GM23338 (cell line): ENCODE measurements around the gene ZNF674. TPM values are rescaled to one million over a fixed set of nuclear protein-coding genes. Genes with fewer than 3 reads are reported as not detected.

ENCODE experiments used
- ATAC-seq: fragments of 200-7000 bp; cut with Tn5 transposase; 3 replicates; pipeline ENCODE4 v1.9.1; 2020
- DNase-seq: peaks from one replicate; pipeline ENCODE4 v3.0.0-alpha.2; 2015; ENCODE audit warnings: low spot score
- H2AFZ ChIP-seq: fragments of 200-600 bp; sonication (generic); 2 replicates; pipeline ENCODE4 v1.8.0; 2016; ENCODE audit warnings: antibody characterized with exemption, mild to moderate bottlenecking, moderate library complexity
- H3F3A ChIP-seq: fragments of 200-600 bp; sonication (generic); replicated peaks from 2 replicates; pipeline ENCODE4 v1.8.0; 2017; ENCODE audit warnings: antibody characterized with exemption, mixed run types, low read depth
- H3K27ac ChIP-seq: fragments of 200-600 bp; sonication (generic); 2 replicates; pipeline ENCODE4 v1.6.1; 2016; ENCODE audit warnings: low read depth
- H3K27me3 ChIP-seq: fragments of 200-600 bp; sonication (generic); 2 replicates; pipeline ENCODE4 v1.8.0; 2016; ENCODE audit warnings: mild to moderate bottlenecking, mixed run types, moderate library complexity; ENCODE audit not compliant: insufficient read depth
- H3K36me3 ChIP-seq: fragments of 200-600 bp; sonication (generic); 2 replicates; pipeline ENCODE4 v1.8.0; 2016; ENCODE audit warnings: mild to moderate bottlenecking; ENCODE audit not compliant: insufficient read depth
- H3K4me1 ChIP-seq: fragments of 200-600 bp; sonication (generic); 2 replicates; pipeline ENCODE4 v1.8.0; 2016; ENCODE audit warnings: mild to moderate bottlenecking, moderate library complexity; ENCODE audit not compliant: insufficient read depth
- H3K4me2 ChIP-seq: fragments of 200-600 bp; sonication (generic); 2 replicates; pipeline ENCODE4 v1.7.1; 2017; ENCODE audit warnings: mixed run types
- H3K4me3 ChIP-seq: fragments of 200-600 bp; sonication (generic); 2 replicates; pipeline ENCODE4 v1.6.1; 2016; ENCODE audit warnings: mixed run types
- H3K79me2 ChIP-seq: fragments of 200-600 bp; sonication (generic); replicated peaks from 2 replicates; pipeline ENCODE4 v1.8.0; 2017; ENCODE audit warnings: mild to moderate bottlenecking; ENCODE audit not compliant: insufficient read depth
- H3K9me2 ChIP-seq: fragments of 200-600 bp; sonication (generic); 2 replicates; pipeline ENCODE4 v1.8.0; 2017; ENCODE audit not compliant: insufficient read depth
- H4K20me1 ChIP-seq: fragments of 200-600 bp; sonication (generic); replicated peaks from 2 replicates; pipeline ENCODE4 v1.8.0; 2017; ENCODE audit warnings: mild to moderate bottlenecking; ENCODE audit not compliant: insufficient read depth
- H3K27ac Mint-ChIP-seq: 2 replicates; pipeline ENCODE4 v1.8.0; 2020; ENCODE audit warnings: inconsistent platforms, mild to moderate bottlenecking, moderate library complexity, mixed read lengths
- H3K27me3 Mint-ChIP-seq: 3 replicates; pipeline ENCODE4 v1.8.0; 2022; ENCODE audit warnings: low read depth, mild to moderate bottlenecking, moderate library complexity, mixed read lengths, inconsistent platforms; ENCODE audit not compliant: insufficient read depth, poor library complexity
- H3K36me3 Mint-ChIP-seq: 3 replicates; pipeline ENCODE4 v1.8.0; 2021; ENCODE audit warnings: low read depth, mild to moderate bottlenecking, inconsistent platforms, moderate library complexity, mixed read lengths
- H3K4me1 Mint-ChIP-seq: 3 replicates; pipeline ENCODE4 v1.8.0; 2020; ENCODE audit warnings: mild to moderate bottlenecking, inconsistent platforms, mixed read lengths
- H3K4me3 Mint-ChIP-seq: 3 replicates; pipeline ENCODE4 v1.8.0; 2021; ENCODE audit warnings: moderate library complexity, mild to moderate bottlenecking, inconsistent platforms, mixed read lengths
- H3K9me3 Mint-ChIP-seq: 3 replicates; pipeline ENCODE4 v1.8.0; 2020; ENCODE audit warnings: moderate library complexity, mild to moderate bottlenecking, inconsistent platforms, mixed read lengths
- CREB1 ChIP-seq: fragments of 250-450 bp; sonication (Bioruptor Pico); IDR thresholded peaks from 2 replicates; pipeline ENCODE4 v1.5.0; 2020; ENCODE audit warnings: low read depth, mild to moderate bottlenecking, moderate library complexity
- EZH2 ChIP-seq: fragments of 200-600 bp; sonication (generic); IDR thresholded peaks from one replicate; pipeline ENCODE4 v1.8.0; 2017; ENCODE audit warnings: antibody characterized with exemption, mild to moderate bottlenecking, low read depth; ENCODE audit not compliant: unreplicated experiment
- EZH2phosphoT487 ChIP-seq: fragments of 200-600 bp; sonication (generic); IDR thresholded peaks from one replicate; pipeline ENCODE4 v1.8.1; 2018; ENCODE audit warnings: antibody characterized with exemption; ENCODE audit not compliant: unreplicated experiment
- JUNB ChIP-seq: IDR thresholded peaks from one replicate; pipeline ENCODE4 v1.6.1; 2016; ENCODE audit warnings: antibody characterized with exemption; ENCODE audit not compliant: unreplicated experiment
- NANOG ChIP-seq: IDR thresholded peaks from 2 replicates; pipeline ENCODE4 v1.6.1; 2016; ENCODE audit warnings: antibody characterized with exemption, borderline replicate concordance
- POLR2AphosphoS5 ChIP-seq: IDR thresholded peaks from 2 replicates; pipeline ENCODE4 v1.6.1; 2016; ENCODE audit warnings: antibody characterized with exemption, low read depth
- REST ChIP-seq: IDR thresholded peaks from one replicate; pipeline ENCODE4 v1.6.1; 2018; ENCODE audit warnings: antibody characterized with exemption; ENCODE audit not compliant: unreplicated experiment
- STAT1 ChIP-seq: IDR thresholded peaks from one replicate; pipeline ENCODE4 v1.6.1; 2016; ENCODE audit warnings: antibody characterized with exemption; ENCODE audit not compliant: unreplicated experiment
- ZNF114 ChIP-seq: fragments of 250-450 bp; sonication (Bioruptor Pico); IDR thresholded peaks from 2 replicates; pipeline ENCODE4 v1.5.0; 2020; ENCODE audit warnings: mild to moderate bottlenecking, moderate library complexity
- ZNF462 ChIP-seq: fragments of 250-450 bp; sonication (Bioruptor Pico); IDR thresholded peaks from 2 replicates; pipeline ENCODE4 v1.5.0; 2020; ENCODE audit warnings: mild to moderate bottlenecking, moderate library complexity
- polyA plus RNA-seq: library from polyadenylated mRNA; unstranded; fragments of >200 nt; fragmentation: Nextera tagmentation; extraction: Ambion mirVana; gene quantifications from 2 replicates; pipeline ENCODE4 v1.2.1, GENCODE V29; 2016
- total RNA-seq: library from RNA; depleted of rRNA; stranded (reverse); fragments of >200 nt; shearing (Covaris generic); gene quantifications from 2 replicates; pipeline ENCODE4 v1.2.3, GENCODE V29; 2014
- TF ChIP-seq, protein P1 (sequence below): IDR thresholded peaks from 2 replicates; pipeline ENCODE4 v1.6.1; 2016; ENCODE audit warnings: antibody characterized with exemption

ZNF674 gene
- total and polyA plus RNA-seq, 2 experiments from 2014 or later, result 3.0 to 5.5 TPM

DNA sequence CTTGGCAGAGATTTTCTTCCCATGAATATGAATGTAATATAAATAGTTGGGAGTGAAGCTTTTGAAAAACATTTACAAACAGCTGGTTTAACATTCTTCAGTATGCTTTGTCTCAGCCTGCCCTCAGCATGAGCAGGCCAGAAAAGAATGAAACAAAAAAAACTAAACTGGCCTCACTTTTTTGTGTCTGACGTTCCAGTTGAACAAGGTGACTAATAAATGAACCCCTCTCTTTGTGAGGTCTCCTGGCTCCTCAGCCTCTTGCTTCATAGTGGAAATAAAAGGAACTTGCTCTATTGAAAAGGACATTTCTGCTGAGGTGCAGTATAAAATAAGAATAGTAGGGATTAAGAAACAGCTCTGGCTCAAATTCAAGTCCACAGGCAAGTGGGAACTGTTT is 37.7 kb upstream of the ZNF674 start (continued):
- no peak for TF ChIP-seq ZNF462 (CRISPR knock-in tag)
- no peak for TF ChIP-seq NANOG
- no peak for TF ChIP-seq CREB1 (CRISPR knock-in tag)
- no peak for TF ChIP-seq JUNB
- TF ChIP-seq STAT1, result no peak
- TF ChIP-seq POLR2AphosphoS5, result no peak
- TF ChIP-seq EZH2, result no peak
- no peak for TF ChIP-seq EZH2phosphoT487
- TF ChIP-seq, protein P1, sequence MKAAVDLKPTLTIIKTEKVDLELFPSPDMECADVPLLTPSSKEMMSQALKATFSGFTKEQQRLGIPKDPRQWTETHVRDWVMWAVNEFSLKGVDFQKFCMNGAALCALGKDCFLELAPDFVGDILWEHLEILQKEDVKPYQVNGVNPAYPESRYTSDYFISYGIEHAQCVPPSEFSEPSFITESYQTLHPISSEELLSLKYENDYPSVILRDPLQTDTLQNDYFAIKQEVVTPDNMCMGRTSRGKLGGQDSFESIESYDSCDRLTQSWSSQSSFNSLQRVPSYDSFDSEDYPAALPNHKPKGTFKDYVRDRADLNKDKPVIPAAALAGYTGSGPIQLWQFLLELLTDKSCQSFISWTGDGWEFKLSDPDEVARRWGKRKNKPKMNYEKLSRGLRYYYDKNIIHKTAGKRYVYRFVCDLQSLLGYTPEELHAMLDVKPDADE, result no peak
- no peak for TF ChIP-seq ZNF114

DNA sequence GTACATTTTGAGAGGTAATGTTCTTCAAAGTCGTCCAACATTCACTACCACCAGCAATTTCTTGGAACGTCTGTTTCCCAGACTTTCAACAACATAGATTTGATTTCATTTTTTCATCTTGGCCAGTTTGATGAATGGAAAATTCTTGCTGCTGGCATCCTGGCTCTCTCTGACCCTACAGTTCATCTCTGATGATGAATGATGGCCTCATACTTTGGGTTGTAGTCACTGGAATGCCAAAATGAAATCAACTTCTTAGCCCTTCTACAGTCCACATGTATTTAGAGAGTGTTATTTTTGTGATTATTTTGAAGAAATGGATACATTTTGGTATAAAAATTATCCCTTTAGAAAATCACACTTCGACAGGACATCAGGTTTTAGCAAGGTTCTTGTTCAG is 37.1 kb upstream of the ZNF674 start:
- no peaks in the 10 kb centered on the region for H3K9me3 Mint-ChIP-seq
- peak overlapping the region; percentile 67; the same call in 1 of the 2 replicates for H3K27ac ChIP-seq
- TF ChIP-seq NANOG, result no peak
- TF ChIP-seq REST, result no peak

More for the DNA sequence above, 37.1 kb upstream of the ZNF674 start:
- peaks cover 35% of the 10 kb centered on the region for H3K4me1 Mint-ChIP-seq
- Histone ChIP-seq H3K79me2 (peaks cover 65% of the 10 kb centered on the region), H3K36me3 (no peaks in the 10 kb centered on the region), H4K20me1 (no peaks in the 10 kb centered on the region), H2AFZ (no peak overlapping the region), H3F3A (no peaks in the 10 kb centered on the region), H3K4me2 (peak overlapping the region; percentile 54; the same call in 1 of the 2 replicates), H3K9me2 (no peaks in the 10 kb centered on the region), H3K27me3 (no peaks in the 10 kb centered on the region), H3K4me3 (no peak overlapping the region), H3K4me1 (peaks cover 32% of the 10 kb centered on the region)
- peak overlapping the region; percentile 83 for H3K27ac Mint-ChIP-seq
- H3K27me3 Mint-ChIP-seq, result peaks cover 3% of the 10 kb centered on the region
- peak overlapping the region; percentile 42; the same call in 1 of the 3 replicates for H3K4me3 Mint-ChIP-seq
- peaks cover 16% of the 10 kb centered on the region for H3K36me3 Mint-ChIP-seq
- DNase-seq (no peak), ATAC-seq (no peak)
